GM18858 (cell line): ENCODE measurements around the gene SPDYE9.
"Not testable (repeated sequence)": the region's sequence is repeated elsewhere in the genome, so short reads cannot be mapped to it uniquely, and the experiment has no call there.

ENCODE experiments used
- ATAC-seq: cut with Tn5 transposase; IDR thresholded peaks from one replicate; pipeline ENCODE4 v1.9.1; 2021; ENCODE audit not compliant: unreplicated experiment

The SPDYE9 gene

DNA sequence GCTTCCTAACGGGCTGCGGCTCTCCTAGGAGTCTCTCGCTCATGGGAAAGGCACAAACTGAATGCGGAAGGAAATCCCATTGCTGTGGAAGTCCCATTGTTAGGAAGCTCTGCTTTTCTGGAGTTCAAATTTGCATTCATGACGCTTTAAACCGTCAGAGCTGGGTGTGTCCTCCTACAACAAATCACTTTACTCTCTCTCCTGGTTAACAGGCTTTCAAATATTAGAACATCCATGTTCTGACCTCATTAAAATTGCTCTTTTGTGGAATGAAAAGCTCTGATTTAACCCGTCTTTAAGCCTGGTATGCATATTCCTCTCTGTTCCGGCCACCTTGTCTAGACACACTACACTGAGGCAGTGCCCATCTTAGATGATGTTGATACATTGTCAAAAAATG is at the start of gene SPDYE9:
TSS of gene SPDYE9 (minus strand) at position 101 of the 400 bp plus-strand sequence. CDS start 1,800 bp downstream, outside the sequence.
- not testable (repeated sequence) for ATAC-seq

GRCh38 chr7:73134866-73135265 is 49.0 kb upstream of the SPDYE9 start:
- ATAC-seq, result not testable (repeated sequence)

DNA sequence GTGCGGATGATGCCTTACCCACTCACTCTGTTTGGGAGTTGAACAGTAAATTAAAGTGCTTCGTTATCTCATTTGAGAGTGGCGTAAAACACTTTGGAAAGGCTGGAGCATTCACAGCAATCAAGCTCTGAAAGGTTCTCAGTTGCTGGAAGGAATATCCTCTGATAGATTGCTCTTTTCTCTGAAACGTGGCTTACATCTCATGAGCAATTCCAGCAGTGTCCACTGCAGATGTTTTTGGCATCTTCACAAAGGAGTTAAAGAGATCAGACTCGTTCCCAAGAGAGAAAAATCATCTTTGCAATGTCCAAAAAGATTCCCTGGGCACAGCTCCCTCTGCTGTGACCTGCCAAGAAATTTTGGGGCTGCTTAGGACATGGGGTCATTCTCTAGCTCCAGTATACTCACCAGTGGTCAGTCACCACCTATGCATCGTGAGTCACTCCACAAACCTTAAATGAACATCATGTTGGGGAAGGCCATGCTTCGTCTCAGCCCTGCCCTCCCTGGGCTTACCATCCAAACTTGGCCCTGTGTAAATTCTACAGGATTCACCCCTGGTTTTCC is 46.9 kb upstream of the SPDYE9 start:
- not testable (repeated sequence) for ATAC-seq

GRCh38 chr7:73130612-73131011 is 44.8 kb upstream of the SPDYE9 start:
- ATAC-seq, result not testable (repeated sequence)

DNA sequence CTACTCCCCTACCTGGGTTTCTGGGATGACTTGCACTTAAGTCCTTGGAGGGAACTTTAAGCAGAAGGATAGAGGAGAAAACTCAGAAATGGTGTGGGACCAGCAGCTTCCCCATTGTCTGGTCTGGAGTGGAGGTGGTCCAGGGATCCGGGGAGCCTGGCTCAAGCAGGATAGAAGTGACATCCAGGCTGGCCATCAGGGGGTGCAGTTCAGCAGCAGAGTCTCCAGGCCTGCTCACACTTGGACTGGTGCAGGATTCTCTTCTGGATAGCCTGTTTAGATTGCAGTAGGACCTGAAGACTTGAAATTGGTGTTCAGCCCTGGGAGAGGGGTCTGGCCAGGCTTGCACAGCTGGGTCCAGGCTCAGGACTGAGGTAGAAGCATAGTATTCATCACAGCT is 38.3 kb upstream of the SPDYE9 start:
- ATAC-seq, result not testable (repeated sequence)

DNA sequence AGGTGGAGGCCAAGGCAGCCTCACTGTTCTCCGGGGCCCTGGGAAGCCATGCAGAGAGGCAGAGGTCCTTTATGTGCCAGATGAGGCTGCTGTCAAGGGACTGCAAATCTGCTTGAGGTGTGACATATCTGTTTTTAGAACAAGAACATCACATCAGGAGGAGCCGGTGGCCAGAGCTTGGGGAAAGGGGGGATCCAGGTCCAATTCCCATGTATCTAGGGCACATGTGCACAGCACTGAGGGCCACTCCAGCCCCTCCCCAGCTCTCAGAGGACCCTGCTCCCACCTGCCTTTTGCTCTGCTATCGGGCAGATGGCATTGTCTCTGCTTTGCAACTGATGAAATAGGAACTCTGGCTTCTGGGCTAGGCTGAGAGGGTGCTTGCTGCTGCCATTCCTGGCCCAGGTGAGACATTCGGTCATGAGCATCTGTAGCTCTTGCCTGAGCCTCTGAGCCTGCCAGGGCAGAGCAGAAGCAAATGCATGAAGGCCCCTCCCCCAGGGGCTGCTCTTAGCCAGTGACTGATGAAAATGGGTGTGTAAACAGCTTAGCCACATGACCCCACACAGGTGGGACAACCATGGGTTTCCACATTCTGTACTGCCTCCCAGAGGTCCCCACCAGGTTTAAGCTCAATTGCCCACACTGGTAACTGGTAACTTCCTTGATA is 37.1 kb upstream of the SPDYE9 start:
- not testable (repeated sequence) for ATAC-seq

GRCh38 chr7:73118155-73118554 is 32.3 kb upstream of the SPDYE9 start:
- not testable (repeated sequence) for ATAC-seq

DNA sequence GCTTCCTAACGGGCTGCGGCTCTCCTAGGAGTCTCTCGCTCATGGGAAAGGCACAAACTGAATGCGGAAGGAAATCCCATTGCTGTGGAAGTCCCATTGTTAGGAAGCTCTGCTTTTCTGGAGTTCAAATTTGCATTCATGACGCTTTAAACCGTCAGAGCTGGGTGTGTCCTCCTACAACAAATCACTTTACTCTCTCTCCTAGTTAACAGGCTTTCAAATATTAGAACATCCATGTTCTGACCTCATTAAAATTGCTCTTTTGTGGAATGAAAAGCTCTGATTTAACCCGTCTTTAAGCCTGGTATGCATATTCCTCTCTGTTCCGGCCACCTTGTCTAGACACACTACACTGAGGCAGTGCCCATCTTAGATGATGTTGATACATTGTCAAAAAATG is 28.0 kb downstream of the SPDYE9 start, which contains the start of gene SPDYE11:
TSS of gene SPDYE11 (minus strand) at position 101 of the 400 bp plus-strand sequence. CDS start 1,800 bp downstream, outside the sequence.
- not testable (repeated sequence) for ATAC-seq

- not testable (repeated sequence) for ATAC-seq
Observed at GRCh38 chr7:73029666-73030065, 56.2 kb downstream of the SPDYE9 start, which contains the start of gene SPDYE8. SPDYE8 (minus strand) TSS chr7:73029766; CDS start chr7:73027966, 1,800 bp downstream.
